IMR-90 (cell line): Measurements from ENCODE around the gene GRM4.

Experiments used
- BHLHE40 ChIP-seq: fragments of 150-350 bp; IDR thresholded peaks from 2 replicates; pipeline ENCODE4 v1.6.1; 2016; ENCODE audit warnings: mild to moderate bottlenecking, low read depth, low read length
- CTCF ChIP-seq: conservative IDR thresholded peaks from 2 replicates; pipeline ENCODE4 v1.5.1; 2012; ENCODE audit warnings: mild to moderate bottlenecking, low read depth, low read length, improper control_type of control experiment
- ELK1 ChIP-seq: fragments of 150-350 bp; IDR thresholded peaks from 2 replicates; pipeline ENCODE4 v1.6.1; 2016; ENCODE audit warnings: low read depth, mild to moderate bottlenecking, low read length, moderate library complexity, borderline replicate concordance
- MAFK ChIP-seq: IDR thresholded peaks from 2 replicates; pipeline ENCODE4 v1.6.1; 2012; ENCODE audit warnings: low read depth, low read length, improper control_type of control experiment
- MXI1 ChIP-seq: IDR thresholded peaks from 2 replicates; pipeline ENCODE4 v1.6.1; 2012; ENCODE audit warnings: low read depth, mild to moderate bottlenecking, low read length, moderate library complexity, borderline replicate concordance
- POLR2A ChIP-seq: IDR thresholded peaks from 2 replicates; pipeline ENCODE4 v1.6.1; 2012; ENCODE audit warnings: mild to moderate bottlenecking, low read depth, low read length
- RAD21 ChIP-seq: IDR thresholded peaks from 2 replicates; pipeline ENCODE4 v1.6.1; 2012; ENCODE audit warnings: low read length, improper control_type of control experiment
- USF2 ChIP-seq: fragments of 150-350 bp; IDR thresholded peaks from 2 replicates; pipeline ENCODE4 v1.6.1; 2017; ENCODE audit warnings: mild to moderate bottlenecking, antibody characterized with exemption, low read length, low read depth

- TF ChIP-seq CTCF: no peak
- no peak for TF ChIP-seq USF2
- no peak for TF ChIP-seq RAD21
- no peak for TF ChIP-seq POLR2A
- no peak for TF ChIP-seq MAFK
- no peak for TF ChIP-seq MXI1
- TF ChIP-seq BHLHE40: no peak
- TF ChIP-seq ELK1: no peak
Observed at GRCh38 chr6:34120953-34121675, 24.8 kb downstream of the GRM4 start.
